HG03108 (cell line): ENCODE measurements around the gene NFAT5.
"Not testable (repeated sequence)": the region's sequence is repeated elsewhere in the genome, so short reads cannot be mapped to it uniquely, and the experiment has no call there.

Experiments used
- ATAC-seq: cut with Tn5 transposase; IDR thresholded peaks from one replicate; pipeline ENCODE4 v1.9.1; 2021; ENCODE audit warnings: moderate library complexity; ENCODE audit not compliant: unreplicated experiment

The NFAT5 gene

DNA sequence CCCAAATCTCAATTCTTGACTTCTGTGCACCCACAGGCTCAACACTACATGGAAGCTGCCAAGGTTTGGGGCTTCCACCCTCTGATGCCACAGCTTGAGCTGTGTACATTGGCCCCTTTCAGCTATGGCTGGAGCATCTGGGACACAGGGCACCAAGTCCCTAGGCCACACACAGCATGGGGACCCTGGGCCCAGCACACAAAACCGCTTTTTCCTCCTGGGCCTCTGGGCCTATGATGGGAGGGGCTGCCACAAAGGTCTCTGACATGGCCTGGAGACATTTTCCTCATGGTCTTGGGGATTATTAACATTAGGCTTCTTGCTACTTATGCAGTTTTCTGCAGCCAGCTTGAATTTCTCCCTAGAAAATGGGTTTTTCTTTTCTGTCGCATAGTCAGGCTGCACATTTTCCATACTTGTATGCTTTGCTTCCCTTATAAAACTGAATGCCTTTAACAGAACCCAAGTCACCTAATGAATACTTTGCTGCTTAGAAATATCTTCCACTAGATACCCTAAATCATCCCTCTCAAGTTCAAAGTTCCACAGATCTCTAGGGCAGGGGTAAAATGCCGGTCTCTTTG is 70.9 kb downstream of the NFAT5 start:
- ATAC-seq = not testable (repeated sequence)

DNA sequence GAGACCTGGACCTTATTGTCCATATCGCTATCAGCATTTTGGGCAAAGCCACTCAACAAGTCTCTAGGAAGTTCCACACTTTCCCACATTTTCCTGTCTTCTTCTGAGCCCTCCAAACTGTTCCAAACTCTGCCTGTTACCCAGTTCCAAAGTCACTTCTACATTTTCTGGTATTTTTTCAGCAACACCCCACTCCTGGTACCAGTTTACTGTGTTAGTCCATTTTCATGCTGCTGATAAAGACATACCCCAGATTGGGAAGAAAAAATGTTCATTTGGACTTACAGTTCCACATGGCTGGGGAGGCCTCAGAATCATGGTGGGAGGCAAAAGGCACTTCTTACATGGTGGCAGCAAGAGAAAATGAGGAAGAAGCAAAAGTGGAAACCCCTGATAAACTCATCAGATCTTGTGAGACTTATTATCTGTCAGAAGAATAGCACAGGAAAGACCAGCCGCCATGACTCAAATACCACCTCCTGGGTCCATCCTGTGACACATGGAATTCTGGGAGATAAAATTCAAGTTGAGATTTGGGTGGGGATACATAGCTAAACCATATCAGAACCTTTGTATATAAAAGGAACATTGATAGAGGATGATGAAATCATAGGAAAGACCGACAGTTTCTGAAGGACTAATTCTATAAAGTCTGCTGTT is 71.6 kb downstream of the NFAT5 start:
- ATAC-seq = not testable (repeated sequence)

DNA sequence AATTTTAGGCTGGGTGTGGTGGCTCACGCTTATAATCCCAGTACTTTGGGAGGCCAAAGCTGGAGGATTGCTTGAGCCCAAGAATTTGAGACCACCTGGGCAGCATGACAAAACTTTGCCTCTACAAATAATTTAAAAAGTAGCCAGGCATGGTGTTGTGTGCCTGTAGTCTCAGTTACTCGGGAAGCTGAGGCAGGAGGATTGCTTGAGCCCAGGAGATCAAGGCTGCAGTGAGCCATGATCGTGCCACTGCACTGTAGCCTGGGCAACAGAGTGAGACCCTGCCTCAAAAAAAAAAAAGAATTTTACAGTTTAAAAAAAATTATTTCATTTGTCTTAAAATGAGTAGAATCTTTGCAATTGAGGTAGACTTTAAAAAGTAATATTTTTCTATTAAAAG is 78.2 kb downstream of the NFAT5 start:
- ATAC-seq = not testable (repeated sequence)

DNA sequence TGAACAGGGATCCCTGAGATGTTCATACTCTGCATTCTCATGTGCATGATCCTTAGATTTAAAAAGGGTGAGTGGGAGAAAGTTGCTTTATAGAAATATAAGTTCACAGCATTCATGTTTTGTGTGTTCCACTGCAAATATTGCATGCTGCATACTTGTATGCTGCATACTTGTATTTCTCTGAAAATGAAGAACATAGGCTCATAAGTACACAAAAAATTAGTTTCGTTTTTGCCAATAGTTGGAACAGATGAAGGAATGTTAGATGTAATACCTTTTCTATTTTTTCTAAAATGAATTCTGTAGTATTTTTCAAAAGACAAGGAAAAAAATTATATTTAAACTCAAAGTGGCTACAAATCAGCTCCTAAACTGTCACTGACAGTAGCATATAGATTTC is 79.0 kb downstream of the NFAT5 start:
- no peak for ATAC-seq

GRCh38 chr16:69647020-69647419 is 81.3 kb downstream of the NFAT5 start:
- no peak for ATAC-seq

DNA sequence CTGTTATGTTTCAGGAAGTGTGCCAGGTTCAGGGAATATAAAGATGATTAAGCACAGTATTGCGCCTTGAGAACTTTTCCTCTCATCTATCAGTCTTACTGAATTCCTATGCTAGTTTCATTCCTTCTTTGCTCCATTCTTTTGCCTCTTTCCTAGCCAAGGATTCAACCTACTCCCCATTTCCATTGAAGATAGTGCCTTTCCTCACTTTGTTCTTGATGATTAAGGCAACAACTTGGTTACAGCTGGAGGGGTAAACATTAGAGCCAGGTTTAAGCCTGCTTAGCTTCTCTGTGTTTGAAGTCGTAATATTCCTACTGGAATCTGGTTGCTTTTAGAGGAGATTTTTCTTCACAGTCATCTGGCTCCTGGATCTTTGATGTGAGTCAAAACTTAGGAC is 85.5 kb downstream of the NFAT5 start:
- no peak for ATAC-seq

DNA sequence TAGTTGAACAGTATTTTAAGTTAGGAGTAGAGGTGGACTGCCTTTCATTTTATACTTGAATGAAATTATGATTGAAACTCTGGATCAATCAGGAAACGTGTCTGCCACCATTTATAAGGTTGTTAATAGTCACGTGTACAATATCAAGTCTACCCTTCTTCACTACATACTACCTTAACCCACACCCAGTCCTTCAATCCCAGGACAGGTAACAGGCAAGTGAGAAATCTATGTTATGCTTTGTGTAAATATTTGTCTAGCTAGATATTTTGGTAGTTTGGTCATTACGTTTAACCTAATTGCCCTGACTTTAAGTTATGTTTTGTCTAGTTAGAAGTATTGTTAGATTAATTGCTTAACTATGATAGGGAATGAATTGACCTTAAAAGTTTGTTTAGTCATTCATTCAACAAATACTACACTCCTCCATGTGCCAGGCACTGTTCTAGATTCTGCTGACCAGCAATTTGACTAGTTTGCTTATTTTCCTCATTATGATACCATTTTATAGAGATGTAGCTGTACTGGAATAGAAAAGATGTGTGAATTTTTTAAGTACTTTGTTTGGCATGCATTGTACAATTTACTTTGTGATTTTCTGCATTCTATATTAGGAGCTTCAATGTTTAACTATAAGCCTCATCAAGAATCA is 88.6 kb downstream of the NFAT5 start:
- no peak for ATAC-seq

GRCh38 chr16:69660166-69660565 is 94.4 kb downstream of the NFAT5 start:
- ATAC-seq = no peak

- ATAC-seq = no peak
Observed at GRCh38 chr16:69662901-69663300, 97.1 kb downstream of the NFAT5 start.

- ATAC-seq = no peak
Observed at GRCh38 chr16:69663846-69664245, 98.1 kb downstream of the NFAT5 start.

DNA sequence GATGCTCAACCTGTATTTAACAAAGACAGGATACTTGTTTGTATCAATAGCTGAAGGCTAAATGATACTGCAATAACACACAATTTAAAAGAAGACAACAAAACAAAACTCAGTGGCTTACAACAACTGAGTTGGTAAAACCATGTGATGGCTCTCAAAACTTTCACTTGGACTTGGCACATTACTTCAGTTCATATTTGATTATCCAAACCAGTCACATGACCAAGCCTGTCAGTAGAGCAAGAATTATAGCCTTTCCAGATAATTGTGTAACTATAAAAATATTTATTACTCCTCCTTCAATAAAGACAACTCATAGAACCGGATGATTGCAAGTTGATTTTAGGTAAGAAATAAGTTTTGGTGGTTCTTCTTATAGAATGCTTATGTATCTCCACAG is 103.8 kb downstream of the NFAT5 start:
- no peak for ATAC-seq

GRCh38 chr16:69672315-69672997 is 106.7 kb downstream of the NFAT5 start:
- no peak for ATAC-seq

DNA sequence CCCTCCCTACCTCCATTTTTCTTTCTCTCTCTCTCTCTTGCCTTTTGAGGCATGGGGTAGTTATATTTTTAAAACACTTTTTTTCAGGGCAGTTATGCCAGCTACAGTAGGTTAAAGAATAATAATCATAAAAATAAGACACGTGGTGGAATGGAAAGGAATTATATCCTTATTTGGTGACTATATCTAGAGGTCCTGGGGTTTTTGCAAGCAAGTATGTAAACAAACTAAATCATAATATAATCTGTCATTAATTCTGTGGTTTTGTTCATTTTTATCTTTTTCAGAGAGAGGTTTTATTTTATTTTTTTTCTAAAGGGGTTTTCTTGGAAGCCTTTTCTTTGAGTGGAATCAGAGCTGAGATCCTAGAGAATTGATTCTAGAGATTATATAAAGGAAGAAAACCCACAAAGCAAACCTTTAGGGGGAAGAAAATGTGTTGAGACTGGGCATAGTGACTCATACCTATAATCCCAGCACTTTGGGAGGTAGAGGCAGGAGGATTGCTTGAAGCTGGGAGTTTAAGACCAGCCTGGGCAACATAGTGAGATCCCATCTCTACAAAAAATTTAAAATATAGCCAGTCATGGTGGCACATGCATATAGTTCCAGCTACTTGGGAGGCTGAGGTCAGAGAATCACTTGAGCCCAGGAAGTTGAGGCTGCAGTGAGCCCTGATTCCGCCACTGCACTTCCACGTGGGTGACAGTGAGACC is 107.4 kb downstream of the NFAT5 start:
- no peak for ATAC-seq

- no peak for ATAC-seq
Observed at GRCh38 chr16:69680358-69680757, 114.6 kb downstream of the NFAT5 start.

GRCh38 chr16:69688589-69688988 is 122.8 kb downstream of the NFAT5 start:
- ATAC-seq = no peak

DNA sequence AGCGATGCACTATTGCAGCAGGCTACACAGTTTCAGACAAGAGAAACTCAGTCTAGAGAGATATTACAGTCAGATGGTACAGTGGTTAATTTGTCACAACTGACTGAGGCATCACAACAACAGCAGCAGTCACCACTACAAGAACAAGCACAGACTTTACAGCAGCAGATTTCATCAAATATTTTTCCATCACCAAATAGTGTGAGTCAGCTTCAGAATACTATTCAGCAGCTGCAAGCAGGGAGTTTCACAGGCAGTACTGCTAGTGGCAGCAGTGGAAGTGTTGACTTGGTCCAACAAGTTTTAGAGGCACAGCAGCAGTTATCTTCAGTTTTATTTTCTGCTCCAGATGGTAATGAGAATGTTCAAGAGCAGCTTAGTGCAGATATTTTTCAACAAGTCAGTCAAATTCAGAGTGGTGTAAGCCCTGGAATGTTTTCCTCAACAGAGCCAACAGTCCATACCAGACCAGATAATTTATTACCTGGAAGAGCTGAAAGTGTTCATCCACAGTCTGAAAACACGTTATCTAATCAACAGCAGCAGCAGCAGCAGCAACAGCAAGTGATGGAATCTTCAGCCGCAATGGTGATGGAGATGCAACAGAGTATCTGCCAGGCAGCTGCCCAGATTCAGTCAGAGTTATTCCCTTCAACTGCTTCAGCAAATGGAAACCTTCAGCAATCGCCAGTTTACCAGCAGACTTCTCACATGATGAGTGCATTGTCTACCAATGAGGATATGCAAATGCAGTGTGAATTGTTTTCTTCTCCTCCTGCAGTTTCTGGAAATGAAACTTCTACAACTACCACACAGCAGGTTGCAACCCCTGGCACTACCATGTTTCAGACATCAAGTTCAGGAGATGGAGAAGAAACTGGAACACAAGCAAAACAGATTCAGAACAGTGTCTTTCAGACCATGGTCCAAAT is 126.5 kb downstream of the NFAT5 start:
- ATAC-seq = no peak

DNA sequence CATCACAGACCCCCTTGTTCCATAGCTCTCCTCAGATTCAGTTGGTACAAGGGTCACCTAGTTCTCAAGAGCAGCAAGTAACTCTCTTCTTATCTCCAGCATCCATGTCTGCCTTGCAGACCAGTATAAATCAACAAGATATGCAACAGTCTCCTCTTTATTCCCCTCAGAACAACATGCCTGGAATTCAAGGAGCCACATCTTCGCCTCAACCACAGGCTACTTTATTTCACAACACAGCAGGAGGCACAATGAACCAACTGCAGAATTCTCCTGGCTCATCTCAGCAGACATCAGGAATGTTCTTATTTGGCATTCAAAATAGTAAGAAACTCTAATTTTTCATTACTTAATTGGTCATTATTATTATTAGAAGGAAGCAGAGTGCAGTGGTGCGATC is 128.2 kb downstream of the NFAT5 start:
- no peak for ATAC-seq

GRCh38 chr16:69698404-69698803 is 132.6 kb downstream of the NFAT5 start:
- no peak for ATAC-seq

- no peak for ATAC-seq
Observed at GRCh38 chr16:69699915-69700314, 134.1 kb downstream of the NFAT5 start.

DNA sequence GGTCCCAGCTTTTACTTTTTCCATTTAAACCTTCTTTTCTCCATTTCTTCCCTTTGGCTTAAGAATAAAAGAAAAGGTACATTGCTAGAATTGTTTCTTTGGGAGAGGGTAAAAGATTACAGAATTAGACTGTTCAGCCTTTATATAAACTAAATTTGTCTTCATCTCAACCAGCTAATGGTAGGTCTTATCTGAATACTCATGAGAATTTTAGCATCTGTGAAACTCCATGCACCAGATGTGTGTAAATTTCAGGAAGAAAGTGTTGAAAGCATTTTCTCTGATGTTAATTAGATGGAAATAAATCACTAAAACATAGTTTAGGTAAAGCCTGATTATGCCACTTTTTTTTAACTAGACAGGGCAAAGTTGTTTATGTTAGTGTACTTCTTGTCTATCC is 135.7 kb downstream of the NFAT5 start:
- no peak for ATAC-seq
